Measurements from ENCODE around the gene SRMS. TPM values are rescaled to one million over a fixed set of nuclear protein-coding genes. Genes with fewer than 3 reads are reported as not detected.
A peak's percentile ranks its signal among the peaks of the same experiment; 100 is the strongest.

SRMS gene
- total RNA-seq, 2 donors from 2014 or later: 0.32 to 0.49 TPM

DNA sequence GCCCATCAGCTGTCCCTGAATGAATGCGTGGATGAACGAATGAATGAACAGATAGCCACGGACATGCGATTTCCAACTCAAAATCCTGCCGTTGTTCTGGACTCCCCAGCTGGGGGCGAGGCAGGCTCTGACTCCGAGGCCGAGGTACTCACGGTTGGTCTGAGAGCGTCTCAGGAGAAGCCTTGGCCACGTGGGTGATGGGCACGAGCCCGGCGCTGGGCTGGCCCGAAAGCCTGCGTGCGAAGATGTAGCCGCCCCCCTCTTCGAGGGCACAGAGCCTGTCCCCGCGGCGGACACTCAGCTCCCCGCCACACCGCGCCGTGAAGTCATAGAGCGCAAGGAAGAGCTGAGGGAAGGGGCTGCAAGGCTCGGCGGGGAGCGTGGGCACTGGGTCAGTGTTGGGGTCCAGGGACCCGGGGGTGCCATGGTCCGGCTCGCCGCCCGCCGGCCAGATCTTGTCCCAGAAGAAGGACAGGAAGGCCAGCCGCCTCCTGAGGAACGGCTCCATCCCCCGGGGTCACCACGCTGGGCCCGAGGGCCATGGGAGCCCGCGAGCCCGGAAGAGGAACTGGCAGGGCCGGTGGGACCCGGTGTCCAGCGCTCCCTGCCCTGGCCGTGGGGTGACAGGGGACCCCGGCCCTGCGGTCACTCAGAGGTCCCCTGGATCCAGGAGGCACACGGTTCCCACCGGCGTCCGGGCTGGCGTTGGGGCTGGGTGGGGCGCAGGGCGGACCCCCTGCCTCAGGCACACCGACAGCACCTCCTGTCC lies 409 bp downstream of the SRMS start:
- peaks cover 12% of the 10 kb centered on the region for H3K27me3 ChIP-seq
- no peak overlapping the region for H3K9ac ChIP-seq (ENCODE audit: low read depth in 2 of 2, low read length in 2 of 2)
- intact Hi-C loops (cut with DNase I): loop anchor here (10.0 kb wide), 1 partner anchor 318 kb away; the partner anchor contains the start of genes ABHD16B and TPD52L2
- no peak overlapping the region for H3K27ac ChIP-seq
- H3K9me3 ChIP-seq: no peaks in the 10 kb centered on the region
- H3K4me3 ChIP-seq: no peak overlapping the region
- DNase-seq: no peak
- peaks cover 11% of the 10 kb centered on the region for H3K4me1 ChIP-seq
- H3K36me3 ChIP-seq: no peaks in the 10 kb centered on the region
- TF ChIP-seq CTCF (IDR thresholded peaks at IDR 0.05): no peak

DNA sequence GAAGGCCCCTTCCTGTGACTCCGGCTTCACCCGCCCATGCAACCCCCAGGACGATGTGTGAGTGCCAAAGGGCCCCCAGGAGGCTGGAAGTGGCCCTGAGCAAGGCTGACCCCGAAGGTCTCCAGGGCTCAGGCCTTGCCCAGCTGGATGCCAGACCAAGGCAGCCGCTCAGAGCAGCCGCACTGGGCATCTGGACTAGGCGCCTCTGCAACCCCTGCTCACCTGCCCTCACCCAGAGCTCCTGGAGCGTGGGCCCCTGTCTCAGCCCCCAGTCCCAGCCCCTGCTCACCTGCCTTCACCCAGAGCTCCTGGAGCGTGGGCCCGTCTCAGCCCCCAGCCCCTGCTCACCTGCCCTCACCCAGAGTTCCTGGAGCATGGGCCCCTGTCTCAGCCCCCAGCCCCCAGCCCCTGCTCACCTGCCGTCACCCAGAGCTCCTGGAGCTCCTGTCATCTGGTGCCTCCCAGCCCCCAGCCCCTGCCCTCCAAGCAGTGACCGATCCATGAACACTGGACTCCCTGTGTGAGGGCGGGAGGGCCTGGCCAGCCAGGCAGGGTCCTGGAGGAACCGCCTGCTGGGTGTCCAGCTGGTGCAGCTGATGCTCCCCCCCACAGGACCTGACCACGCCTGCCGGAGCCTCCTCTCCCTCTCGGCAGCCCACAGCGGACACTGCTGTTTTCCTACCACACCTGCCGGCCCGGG lies 1.1 kb downstream of the SRMS start:
- Histone ChIP-seq H3K27me3 (peaks cover 12% of the 10 kb centered on the region), H3K27ac (no peak overlapping the region), H3K36me3 (no peaks in the 10 kb centered on the region), H3K9me3 (no peaks in the 10 kb centered on the region), H3K9ac (ENCODE audit: low read depth in 2 of 2, low read length in 2 of 2) (no peak overlapping the region), H3K4me1 (peaks cover 11% of the 10 kb centered on the region), H3K4me3 (no peak overlapping the region)
- no peak for TF ChIP-seq CTCF (IDR thresholded peaks at IDR 0.05)
- no peak for DNase-seq
- intact Hi-C loops (cut with DNase I): loop anchor here (10.0 kb wide), 1 partner anchor 318 kb away; the partner anchor contains the start of genes ABHD16B and TPD52L2

- Histone ChIP-seq H3K27ac (peak overlapping the region; percentile 63), H3K27me3 (peaks cover 12% of the 10 kb centered on the region), H3K9ac (ENCODE audit: low read depth in 2 of 2, low read length in 2 of 2) (peak overlapping the region; percentile 24 to 62), H3K4me3 (no peak overlapping the region), H3K9me3 (no peaks in the 10 kb centered on the region), H3K4me1 (peaks cover 11% of the 10 kb centered on the region), H3K36me3 (no peaks in the 10 kb centered on the region)
- DNase-seq: peak; percentile 59
- intact Hi-C loops (cut with DNase I): loop anchor here (10.0 kb wide), 1 partner anchor 319 kb away; the partner anchor contains the start of genes ABHD16B and TPD52L2
- no peak for TF ChIP-seq CTCF (IDR thresholded peaks at IDR 0.05)
Measured at GRCh38 chr20:63545814-63546213, 1.7 kb downstream of the SRMS start.

- no peaks in the 10 kb centered on the region for H3K9me3 ChIP-seq
- H3K27ac ChIP-seq: peak overlapping the region; percentile 63
- H3K4me3 ChIP-seq: no peak overlapping the region
- H3K4me1 ChIP-seq: peaks cover 11% of the 10 kb centered on the region
- TF ChIP-seq CTCF (IDR thresholded peaks at IDR 0.05): no peak
- H3K27me3 ChIP-seq: peaks cover 12% of the 10 kb centered on the region
- peak overlapping the region in 1 of 2 donors; percentile 62 for H3K9ac ChIP-seq (ENCODE audit: low read depth in 2 of 2, low read length in 2 of 2)
- peak; percentile 92 for DNase-seq
- intact Hi-C loops (cut with DNase I): loop anchor here (10.0 kb wide), 1 partner anchor 320 kb away; the partner anchor contains the start of genes ABHD16B and TPD52L2
- H3K36me3 ChIP-seq: no peaks in the 10 kb centered on the region
Measured at GRCh38 chr20:63544958-63545516, 2.5 kb downstream of the SRMS start.

- no peak overlapping the region for H3K9ac ChIP-seq (ENCODE audit: low read depth in 2 of 2, low read length in 2 of 2)
- H3K9me3 ChIP-seq: no peaks in the 10 kb centered on the region
- H3K36me3 ChIP-seq: no peaks in the 10 kb centered on the region
- H3K4me3 ChIP-seq: no peak overlapping the region
- intact Hi-C loops (cut with DNase I): loop anchor here (10.0 kb wide), 1 partner anchor 320 kb away; the partner anchor contains the start of genes ABHD16B and TPD52L2
- peaks cover 12% of the 10 kb centered on the region for H3K27me3 ChIP-seq
- DNase-seq: no peak
- peaks cover 11% of the 10 kb centered on the region for H3K4me1 ChIP-seq
- no peak for TF ChIP-seq CTCF (IDR thresholded peaks at IDR 0.05)
- no peak overlapping the region for H3K27ac ChIP-seq
Measured at GRCh38 chr20:63544241-63544957, 3.1 kb downstream of the SRMS start.
